Activated CD8-positive, alpha-beta memory T cell treated with anti-CD3 and anti-CD28 coated beads, Interleukin-2, amount 10 ng/mL, durations not matched to agents 7 days and 5 days (primary cell): Measurements from ENCODE around the gene TBC1D3H. TPM values are rescaled to one million over a fixed set of nuclear protein-coding genes. Genes with fewer than 3 reads are reported as not detected.
"Not testable (repeated sequence)": the region's sequence is repeated elsewhere in the genome, so short reads cannot be mapped to it uniquely, and the experiment has no call there.

Experiments used
- ATAC-seq: fragments of 150-1000 bp; cut with Tn5 transposase; one replicate; pipeline ENCODE4 v1.10.0; 2021; ENCODE audit warnings: moderate library complexity
- CTCF ChIA-PET: fragments of 350-600 bp; sonication (Branson Sonifier 250); formaldehyde crosslinking; loops from one replicate; lab custom pipeline; 2021; ENCODE audit warnings: antibody characterized with exemption; lab: Charles Lee
- DNase-seq: peaks from one replicate; pipeline ENCODE4 v3.0.0-alpha.2; 2020
- H3K27ac Mint-ChIP-seq: one replicate; pipeline ENCODE4 v1.8.0; 2021; ENCODE audit warnings: mild to moderate bottlenecking, mixed read lengths
- H3K27me3 Mint-ChIP-seq: one replicate; pipeline ENCODE4 v1.8.0; 2021; ENCODE audit warnings: mixed read lengths
- H3K36me3 Mint-ChIP-seq: one replicate; pipeline ENCODE4 v1.8.0; 2021; ENCODE audit warnings: mild to moderate bottlenecking, mixed read lengths
- H3K4me1 Mint-ChIP-seq: one replicate; pipeline ENCODE4 v1.8.0; 2021; ENCODE audit warnings: mixed read lengths
- H3K4me3 Mint-ChIP-seq: one replicate; pipeline ENCODE4 v1.8.0; 2021; ENCODE audit warnings: mild to moderate bottlenecking, moderate library complexity, mixed read lengths
- H3K9me3 Mint-ChIP-seq: one replicate; pipeline ENCODE4 v1.8.0; 2022; ENCODE audit warnings: low read depth, mixed read lengths
- total RNA-seq, 2 experiments: library from RNA; stranded (reverse); gene quantifications; one replicate each; pipeline ENCODE4 v1.2.3, GENCODE V29; 2021

Gene TBC1D3H
- total RNA-seq = not detected

DNA sequence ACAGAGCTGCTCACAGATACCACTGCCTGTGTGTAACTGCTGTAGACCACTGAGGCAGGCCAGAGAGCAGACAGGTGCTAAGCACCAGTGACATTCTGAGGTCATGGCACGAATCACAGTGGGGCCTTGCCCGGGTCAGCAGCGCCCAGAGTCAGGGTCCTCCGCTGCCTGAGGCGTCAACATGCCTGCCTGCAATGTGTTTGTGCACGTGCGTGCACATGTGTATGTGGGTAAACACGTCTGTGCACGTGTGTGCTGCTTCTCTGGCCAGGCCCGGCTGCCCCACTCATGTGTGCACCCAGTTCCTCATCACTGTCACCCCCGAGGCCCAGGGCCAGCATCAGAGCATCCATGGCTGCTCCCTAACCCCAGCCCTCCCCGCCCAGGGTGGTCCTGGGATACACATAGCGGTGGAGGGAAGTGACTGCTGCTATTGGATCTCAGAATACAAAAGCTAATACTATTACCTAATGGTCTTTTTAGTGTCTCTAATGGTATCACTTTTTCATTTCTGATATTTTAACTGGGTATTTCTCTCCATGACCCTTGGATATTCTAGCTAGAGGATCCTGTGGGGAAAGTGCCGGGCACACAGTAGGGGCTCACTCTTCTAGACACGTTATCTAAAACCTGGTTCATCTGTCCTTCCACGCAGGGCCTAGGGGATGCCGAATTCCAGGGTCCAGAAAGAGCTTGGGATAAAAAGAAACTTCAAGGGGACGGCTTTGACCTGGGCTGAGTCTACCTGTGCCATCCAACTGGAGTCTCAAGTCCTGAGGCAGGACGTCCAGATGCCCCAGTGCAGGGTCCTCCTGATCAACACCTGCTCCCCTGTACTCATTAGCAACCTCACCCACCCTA lies at the start of gene TBC1D3H:
TBC1D3H (minus strand) TSS at position 51 of the 861 bp plus-strand sequence. CDS start 1,540 bp downstream, outside the sequence.
- DNase-seq, H3K27me3 Mint-ChIP-seq, H3K4me1 Mint-ChIP-seq, H3K9me3 Mint-ChIP-seq, H3K4me3 Mint-ChIP-seq, ATAC-seq, H3K36me3 Mint-ChIP-seq, H3K27ac Mint-ChIP-seq, CTCF ChIA-PET: not testable (repeated sequence)

DNA sequence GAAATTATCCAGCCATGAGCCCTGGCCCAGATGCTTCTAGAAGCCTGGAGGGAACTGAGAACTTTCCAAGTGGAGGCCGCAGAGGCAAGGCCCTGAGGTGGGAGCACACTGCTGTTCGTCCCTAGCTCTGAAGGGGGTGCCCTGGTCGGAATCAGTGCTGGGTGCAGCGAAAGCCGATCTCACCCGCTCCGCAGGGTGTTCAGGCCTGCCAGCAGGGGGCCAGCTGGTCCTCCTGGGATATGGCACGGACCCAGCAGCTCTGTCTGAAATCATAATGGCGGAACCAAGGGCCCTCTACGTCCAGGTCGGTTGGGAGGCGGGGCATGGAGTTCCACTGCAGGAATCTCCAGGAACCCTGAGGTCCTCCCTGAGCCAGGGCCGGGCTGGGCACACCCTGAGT lies 40.7 kb upstream of the TBC1D3H start:
- CTCF ChIA-PET, DNase-seq, H3K9me3 Mint-ChIP-seq, H3K4me1 Mint-ChIP-seq, H3K4me3 Mint-ChIP-seq, H3K36me3 Mint-ChIP-seq, ATAC-seq, H3K27ac Mint-ChIP-seq, H3K27me3 Mint-ChIP-seq: not testable (repeated sequence)

DNA sequence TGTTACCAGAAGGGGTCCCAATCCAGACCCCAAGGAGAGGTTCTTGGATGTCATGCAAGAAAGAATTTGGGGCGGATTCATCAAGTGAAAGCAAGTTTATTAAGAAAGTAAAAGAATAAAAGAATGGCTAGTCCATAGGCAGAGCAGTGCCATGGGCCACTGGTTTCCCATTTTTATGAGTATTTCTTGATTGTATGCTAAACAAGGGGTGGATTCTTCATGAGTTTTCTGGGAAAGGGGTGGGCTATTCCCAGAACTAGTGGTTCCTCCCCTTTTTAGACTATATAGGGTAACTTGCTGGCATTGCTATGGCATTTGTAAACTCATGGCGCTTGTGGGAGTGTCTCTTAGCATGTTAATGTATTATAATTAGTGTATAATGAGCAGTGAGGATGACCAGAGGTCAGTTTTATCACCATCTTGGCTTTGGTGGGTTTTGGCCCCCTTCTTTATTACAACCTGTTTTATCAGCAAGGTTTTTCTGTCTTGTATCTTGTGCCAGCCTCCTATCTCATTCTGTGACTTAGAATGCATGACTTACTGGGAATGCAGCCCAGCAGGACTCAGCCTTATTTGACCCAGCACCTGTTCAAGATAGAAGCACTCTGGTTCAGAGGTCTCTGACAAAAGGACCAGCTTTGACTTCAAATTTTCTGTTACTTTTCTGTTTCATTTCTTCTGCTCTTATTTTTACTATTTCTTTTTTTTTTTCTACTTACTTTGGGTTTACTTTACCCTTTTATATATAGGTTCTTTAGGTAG lies 27.1 kb upstream of the TBC1D3H start:
- H3K27ac Mint-ChIP-seq, CTCF ChIA-PET, ATAC-seq, H3K4me1 Mint-ChIP-seq, H3K27me3 Mint-ChIP-seq, H3K36me3 Mint-ChIP-seq, H3K4me3 Mint-ChIP-seq, DNase-seq, H3K9me3 Mint-ChIP-seq: not testable (repeated sequence)

DNA sequence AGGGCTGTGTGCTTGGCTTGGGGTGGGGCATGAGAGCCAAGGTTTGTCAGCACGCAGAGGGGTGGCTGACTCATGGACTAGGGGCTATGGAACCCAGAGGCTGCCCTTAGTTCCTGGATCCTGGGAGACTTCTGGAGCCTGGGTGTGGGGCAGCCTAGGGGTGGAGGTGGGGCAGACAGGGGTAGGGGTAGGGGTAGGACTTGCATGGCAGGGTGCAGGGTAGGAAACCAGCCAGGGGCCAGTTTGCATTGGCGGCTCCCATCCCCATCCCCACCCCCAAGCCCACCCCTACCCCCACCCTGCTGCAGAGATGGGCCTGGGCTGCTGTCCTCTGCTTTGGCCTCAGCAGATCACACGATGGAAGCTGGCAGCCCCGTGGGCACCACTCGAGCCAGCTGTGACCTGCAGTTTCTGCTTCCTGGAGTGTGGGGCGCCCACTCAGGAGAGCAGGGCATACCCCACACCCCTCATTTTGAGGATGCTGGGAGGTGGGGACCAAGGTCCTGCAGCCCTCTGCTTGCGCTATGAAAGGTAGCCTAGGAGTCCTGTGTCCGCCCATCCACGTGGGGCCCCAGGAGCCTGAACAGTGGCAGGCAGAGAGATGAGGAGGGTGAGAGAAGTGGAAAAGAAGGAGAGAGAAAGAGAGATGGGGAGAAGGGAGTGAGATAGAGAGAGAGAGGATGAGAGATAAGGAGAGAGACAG lies 2.9 kb upstream of the TBC1D3H start:
- H3K9me3 Mint-ChIP-seq, H3K27me3 Mint-ChIP-seq, CTCF ChIA-PET, H3K4me1 Mint-ChIP-seq, DNase-seq, H3K36me3 Mint-ChIP-seq, H3K4me3 Mint-ChIP-seq, ATAC-seq, H3K27ac Mint-ChIP-seq: not testable (repeated sequence)

DNA sequence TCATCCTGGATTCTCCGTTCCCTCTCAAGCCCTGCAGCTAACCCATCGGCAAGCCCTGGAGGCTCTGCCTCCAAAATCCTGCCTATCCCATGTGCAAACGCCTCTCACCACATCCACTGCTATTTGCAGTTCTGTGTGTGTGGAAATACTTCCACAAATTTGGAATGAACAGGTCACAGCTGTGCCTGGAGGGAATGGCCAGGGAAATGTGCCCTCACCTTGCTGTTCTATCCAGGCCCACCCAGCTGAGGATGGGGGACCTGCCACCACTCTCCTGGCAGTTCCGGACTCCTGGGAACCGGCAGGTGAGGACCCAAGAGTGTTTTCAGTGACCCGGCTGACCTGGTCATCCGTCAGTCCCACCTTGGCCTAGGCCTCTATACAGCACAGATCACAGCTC lies 12.3 kb downstream of the TBC1D3H start:
- H3K9me3 Mint-ChIP-seq, H3K36me3 Mint-ChIP-seq, CTCF ChIA-PET, H3K27me3 Mint-ChIP-seq, H3K4me1 Mint-ChIP-seq, H3K27ac Mint-ChIP-seq, H3K4me3 Mint-ChIP-seq, ATAC-seq, DNase-seq: not testable (repeated sequence)

DNA sequence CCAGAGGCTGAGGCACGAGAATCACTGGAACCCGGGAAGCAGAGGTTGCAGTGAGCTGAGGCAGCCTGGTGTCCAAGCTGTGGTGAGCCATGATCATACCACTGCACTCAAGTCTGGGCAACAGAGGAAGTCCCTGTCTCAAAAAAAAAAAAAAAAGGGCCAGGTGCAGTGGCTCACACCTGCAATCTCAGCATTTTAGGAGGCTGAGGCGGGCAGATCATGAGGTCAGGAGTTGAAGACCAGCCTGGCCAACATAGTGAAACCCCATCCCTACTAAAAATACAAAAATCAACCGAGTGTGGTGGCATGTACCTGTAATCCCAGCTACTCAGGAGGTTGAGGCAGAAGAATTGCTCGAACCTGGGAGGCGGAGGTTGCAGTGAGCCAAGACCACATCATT lies 25.7 kb downstream of the TBC1D3H start:
- H3K27ac Mint-ChIP-seq, H3K27me3 Mint-ChIP-seq, H3K9me3 Mint-ChIP-seq, H3K4me3 Mint-ChIP-seq, DNase-seq, ATAC-seq, CTCF ChIA-PET, H3K36me3 Mint-ChIP-seq, H3K4me1 Mint-ChIP-seq: not testable (repeated sequence)

Other genes starting within 250 kb of the TBC1D3H start
- gene TBC1D3B, start 211.8 kb downstream of the TBC1D3H start, total RNA-seq = 1 to 10 TPM; 5.8 to 9.9 TPM
- gene CCL3L1, start 191.7 kb downstream of the TBC1D3H start, total RNA-seq = 10 to 100 TPM; 10.5 to 35.6 TPM
- gene CCL4L2, start 177.4 kb downstream of the TBC1D3H start, total RNA-seq = 10 to 100 TPM; 22.8 to 56.5 TPM
- 1 to 10 TPM in 1 of 2 experiments, under 1 TPM in 1; 0.45 to 1.1 TPM for gene TBC1D3I, start 123.9 kb downstream of the TBC1D3H start, total RNA-seq
- not detected for gene TBC1D3G, start 64.6 kb downstream of the TBC1D3H start, total RNA-seq
- 10 to 100 TPM; 34.3 to 45.8 TPM for gene ZNHIT3, start 98.2 kb upstream of the TBC1D3H start, total RNA-seq
- 100 to 1,000 TPM; 140 to 161 TPM for gene MYO19, start 146.4 kb upstream of the TBC1D3H start, total RNA-seq
- gene PIGW, start 146.6 kb upstream of the TBC1D3H start, total RNA-seq = 10 to 100 TPM in 1 of 2 experiments, 1 to 10 TPM in 1; 9.6 to 17.4 TPM
- gene GGNBP2, start 156.5 kb upstream of the TBC1D3H start, total RNA-seq = 100 to 1,000 TPM in 1 of 2 experiments, 10 to 100 TPM in 1; 96.5 to 113 TPM
- gene DHRS11, start 203.4 kb upstream of the TBC1D3H start, total RNA-seq = 1 to 10 TPM; 4.5 to 8.0 TPM
- 10 to 100 TPM; 13.6 to 17.0 TPM for gene MRM1, start 213.1 kb upstream of the TBC1D3H start, total RNA-seq